Stimulated activated CD8-positive, alpha-beta memory T cell treated with anti-CD3 and anti-CD28 coated beads, Interleukin-4, amount 100 ng/mL, for 24 hours (primary cell): Measurements from ENCODE around the gene KNTC1.
"Not testable (repeated sequence)": the region's sequence is repeated elsewhere in the genome, so short reads cannot be mapped to it uniquely, and the experiment has no call there.

Source experiments
- DNase-seq: peaks from one replicate; pipeline ENCODE4 v3.0.0-alpha.2; 2020; ENCODE audit warnings: low read depth

KNTC1 gene, protein sequence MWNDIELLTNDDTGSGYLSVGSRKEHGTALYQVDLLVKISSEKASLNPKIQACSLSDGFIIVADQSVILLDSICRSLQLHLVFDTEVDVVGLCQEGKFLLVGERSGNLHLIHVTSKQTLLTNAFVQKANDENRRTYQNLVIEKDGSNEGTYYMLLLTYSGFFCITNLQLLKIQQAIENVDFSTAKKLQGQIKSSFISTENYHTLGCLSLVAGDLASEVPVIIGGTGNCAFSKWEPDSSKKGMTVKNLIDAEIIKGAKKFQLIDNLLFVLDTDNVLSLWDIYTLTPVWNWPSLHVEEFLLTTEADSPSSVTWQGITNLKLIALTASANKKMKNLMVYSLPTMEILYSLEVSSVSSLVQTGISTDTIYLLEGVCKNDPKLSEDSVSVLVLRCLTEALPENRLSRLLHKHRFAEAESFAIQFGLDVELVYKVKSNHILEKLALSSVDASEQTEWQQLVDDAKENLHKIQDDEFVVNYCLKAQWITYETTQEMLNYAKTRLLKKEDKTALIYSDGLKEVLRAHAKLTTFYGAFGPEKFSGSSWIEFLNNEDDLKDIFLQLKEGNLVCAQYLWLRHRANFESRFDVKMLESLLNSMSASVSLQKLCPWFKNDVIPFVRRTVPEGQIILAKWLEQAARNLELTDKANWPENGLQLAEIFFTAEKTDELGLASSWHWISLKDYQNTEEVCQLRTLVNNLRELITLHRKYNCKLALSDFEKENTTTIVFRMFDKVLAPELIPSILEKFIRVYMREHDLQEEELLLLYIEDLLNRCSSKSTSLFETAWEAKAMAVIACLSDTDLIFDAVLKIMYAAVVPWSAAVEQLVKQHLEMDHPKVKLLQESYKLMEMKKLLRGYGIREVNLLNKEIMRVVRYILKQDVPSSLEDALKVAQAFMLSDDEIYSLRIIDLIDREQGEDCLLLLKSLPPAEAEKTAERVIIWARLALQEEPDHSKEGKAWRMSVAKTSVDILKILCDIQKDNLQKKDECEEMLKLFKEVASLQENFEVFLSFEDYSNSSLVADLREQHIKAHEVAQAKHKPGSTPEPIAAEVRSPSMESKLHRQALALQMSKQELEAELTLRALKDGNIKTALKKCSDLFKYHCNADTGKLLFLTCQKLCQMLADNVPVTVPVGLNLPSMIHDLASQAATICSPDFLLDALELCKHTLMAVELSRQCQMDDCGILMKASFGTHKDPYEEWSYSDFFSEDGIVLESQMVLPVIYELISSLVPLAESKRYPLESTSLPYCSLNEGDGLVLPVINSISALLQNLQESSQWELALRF (N-terminal part only)

DNA sequence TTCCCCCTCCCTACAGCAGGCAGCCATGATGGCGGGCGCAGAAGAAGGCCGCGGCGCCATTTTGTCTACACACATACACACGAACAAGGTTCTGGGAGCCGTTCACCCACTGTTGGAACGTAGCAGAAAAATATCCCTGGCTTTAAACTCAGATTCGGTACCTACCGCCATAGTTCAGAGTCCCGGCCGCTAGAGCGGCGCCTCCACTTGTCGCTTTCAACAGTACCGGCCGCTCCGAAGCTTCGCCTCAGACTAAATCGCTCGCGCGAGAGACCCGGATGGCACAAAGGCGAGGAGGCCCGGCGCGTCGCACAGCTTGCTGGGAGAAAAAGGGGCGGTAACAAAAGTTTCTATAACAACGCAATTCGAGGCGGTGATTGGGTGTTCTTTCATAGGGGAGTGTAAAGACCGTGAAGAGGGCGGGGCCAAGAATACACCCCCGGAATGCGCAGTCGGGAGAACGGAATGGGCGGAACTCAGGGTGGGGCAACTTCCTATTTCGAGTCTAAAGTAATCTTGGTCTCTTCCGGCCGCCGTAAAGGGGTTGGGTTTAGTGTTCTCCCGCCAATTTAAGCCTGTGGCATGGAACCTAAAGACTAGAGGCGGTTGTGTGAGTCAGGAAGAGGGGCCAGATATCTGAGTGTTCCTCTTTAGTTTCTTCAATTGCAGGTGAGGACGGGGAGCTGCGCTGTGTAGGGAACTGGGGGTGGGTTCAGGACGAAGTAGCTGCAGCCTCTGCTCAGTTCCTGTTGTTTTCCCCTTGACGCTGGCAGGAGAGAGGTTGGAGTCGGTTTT, at the start of gene KNTC1, which contains the start of gene RSRC2:
KNTC1 (plus strand) TSS at position 567 of the 795 bp plus-strand sequence. CDS start 2,815 bp downstream, outside the sequence.
RSRC2 (minus strand) TSS at position 254 of the 795 bp plus-strand sequence; CDS start at position 171, 83 bp downstream.
- DNase-seq, result peak; percentile 95

DNA sequence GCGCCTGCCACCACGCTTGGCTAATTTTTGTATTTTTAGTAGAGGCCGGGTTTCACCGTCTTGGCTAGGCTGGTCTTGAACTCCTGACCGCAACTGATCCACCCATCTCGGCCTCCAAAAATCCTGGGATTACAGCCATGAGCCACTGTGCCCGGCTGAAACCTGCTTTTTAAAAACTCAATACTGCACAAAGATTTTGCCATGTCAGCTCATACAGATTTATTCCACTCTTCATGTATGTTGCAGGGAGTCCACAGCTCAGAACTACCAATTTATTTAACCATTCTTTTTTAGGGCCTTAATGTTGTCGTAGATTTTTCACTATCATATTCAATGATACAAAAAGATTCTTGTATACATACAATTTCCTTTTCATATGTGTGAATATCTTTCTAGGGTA, 46.3 kb upstream of the KNTC1 start:
- no peak for DNase-seq

DNA sequence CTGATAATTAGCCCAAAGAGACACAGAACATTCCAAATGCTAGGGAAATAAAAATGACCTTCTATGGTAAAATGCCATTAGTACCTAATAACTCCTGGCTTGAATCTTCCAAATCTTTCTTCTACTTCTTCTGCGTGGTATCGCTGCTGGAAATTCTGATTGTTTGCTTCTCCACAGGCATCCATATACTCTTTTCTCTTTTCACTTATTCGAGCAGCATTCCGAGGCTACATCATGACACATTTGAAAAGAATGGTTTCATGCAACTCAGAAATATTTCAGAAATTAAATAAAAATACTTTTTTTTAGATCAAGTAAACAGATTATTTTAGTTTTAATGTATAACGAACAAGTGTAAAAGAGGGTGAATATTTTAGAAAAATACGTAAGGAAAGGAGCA, 45.2 kb upstream of the KNTC1 start:
- no peak for DNase-seq

DNA sequence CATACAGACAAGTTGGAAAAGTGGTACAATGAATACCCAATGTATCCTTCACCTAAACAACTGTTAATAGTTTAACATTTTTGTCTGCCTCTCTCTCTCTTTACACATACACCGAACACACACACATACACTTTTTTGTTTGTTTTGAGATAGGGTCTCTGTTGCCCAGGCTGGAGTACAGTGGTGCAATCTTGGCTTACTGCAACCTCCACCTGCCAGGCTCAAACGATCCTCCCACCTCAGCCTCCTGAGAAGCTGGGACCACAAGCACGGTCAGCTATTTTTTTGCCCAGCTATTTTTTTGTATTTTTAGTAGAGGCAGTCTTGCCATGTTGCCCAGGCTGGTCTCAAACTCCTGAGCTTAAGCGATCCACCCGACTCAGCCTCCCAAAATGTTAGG, 43.1 kb upstream of the KNTC1 start:
- no peak for DNase-seq

DNA sequence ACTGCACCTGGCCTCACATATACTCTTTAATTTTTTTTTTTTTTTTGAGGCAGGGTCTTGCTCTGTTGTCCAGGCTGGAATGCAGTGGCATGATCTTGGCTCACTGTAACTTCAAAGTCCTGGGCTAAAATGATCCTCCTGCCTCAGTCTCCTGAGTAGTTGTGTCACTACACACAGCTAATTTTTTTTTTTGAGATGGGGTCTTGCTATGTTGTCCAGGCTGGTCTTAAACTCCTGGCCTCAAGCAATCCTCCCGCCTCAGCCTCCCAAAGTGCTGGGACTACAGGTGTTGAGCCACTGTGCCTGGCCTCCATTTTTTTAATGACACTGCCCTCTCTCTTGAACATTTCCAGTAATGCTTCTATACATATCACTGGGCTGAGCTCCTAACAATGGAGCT, 42.7 kb upstream of the KNTC1 start:
- not testable (repeated sequence) for DNase-seq

DNA sequence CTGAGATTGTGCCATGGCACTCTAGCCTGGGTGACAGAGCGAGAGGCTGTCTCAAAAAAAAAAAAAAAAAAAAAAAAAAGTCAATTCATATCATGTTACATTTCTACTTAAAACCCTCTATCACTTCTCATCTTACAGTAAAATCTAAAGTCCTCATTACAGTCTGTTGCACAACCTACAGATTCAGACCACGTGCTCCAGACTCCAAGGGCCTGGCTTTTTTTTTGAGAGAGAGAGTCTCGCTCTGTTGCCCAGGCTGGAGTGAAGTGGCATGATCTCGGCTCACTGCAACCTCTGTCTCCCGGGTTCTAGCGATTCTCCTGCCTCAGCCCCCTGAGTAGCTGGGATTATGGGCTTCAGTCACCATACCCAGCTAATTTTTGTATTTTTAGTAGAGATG, 40.7 kb upstream of the KNTC1 start:
- DNase-seq, result not testable (repeated sequence)

DNA sequence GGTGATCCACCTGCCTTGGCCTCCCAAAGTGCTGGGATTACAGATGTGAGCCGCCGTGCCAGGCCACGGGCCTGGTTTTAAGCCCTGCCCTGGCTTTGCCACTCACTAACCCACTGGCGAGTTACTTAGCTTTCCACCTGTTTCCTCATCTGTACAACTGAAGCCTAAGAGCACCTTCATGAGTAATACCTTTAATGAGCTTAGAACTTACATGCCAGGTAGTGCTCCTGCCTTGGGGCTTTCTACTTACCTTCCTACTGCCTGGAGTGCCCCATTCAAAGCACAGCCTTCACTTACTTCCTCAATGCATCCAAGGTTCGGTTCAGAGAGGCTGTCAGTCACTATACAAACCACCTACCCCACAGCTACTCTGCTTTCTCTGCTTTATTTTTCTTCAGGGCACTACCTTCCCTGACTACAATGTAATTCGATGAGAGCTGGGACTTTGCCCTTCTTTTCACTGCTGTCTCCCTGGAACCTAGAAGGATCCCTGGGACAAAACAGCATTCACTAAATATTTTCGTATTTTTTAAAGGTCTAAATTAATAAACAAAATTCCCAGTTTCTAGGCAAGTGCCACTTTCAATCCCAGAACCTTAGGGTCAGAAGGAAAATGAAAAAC, 40.1 kb upstream of the KNTC1 start:
- no peak for DNase-seq

DNA sequence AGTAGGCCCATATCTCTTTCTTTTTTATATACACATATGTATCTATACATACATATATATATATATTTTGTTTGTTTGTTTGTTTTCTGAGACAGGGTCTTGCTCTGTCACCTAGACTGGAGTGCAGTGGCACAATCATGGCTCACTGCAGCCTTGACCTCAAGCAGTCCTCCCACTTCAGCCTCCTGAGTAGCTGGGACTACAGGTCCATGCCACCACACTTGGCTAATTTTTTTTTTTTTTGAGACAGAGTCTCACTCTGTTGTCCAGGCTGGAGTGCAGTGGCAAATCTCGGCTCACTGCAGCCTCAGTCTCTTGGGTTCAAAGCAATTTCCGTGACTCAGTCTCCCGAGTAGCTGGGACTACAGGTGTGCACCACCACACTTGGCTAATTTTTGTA, 39.2 kb upstream of the KNTC1 start:
- DNase-seq, result not testable (repeated sequence)

DNA sequence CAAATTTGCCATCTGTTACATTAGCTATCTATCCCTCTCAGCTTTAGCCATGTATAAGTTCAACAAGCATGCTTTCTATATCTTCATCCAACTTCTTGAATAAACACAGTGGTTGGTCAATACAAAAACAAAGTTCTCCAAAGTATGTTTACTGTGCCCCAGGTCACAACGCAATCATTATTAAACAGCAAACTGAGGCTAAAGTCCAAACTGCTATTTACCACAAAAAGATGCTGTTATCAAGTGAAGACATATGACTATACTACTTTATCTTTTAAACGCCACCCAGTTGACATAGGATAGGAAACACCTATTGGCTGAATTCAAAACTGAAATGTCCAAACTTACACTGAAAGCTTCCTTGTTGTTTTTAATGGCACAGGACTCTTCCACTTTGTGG, 38.0 kb upstream of the KNTC1 start:
- DNase-seq, result no peak

DNA sequence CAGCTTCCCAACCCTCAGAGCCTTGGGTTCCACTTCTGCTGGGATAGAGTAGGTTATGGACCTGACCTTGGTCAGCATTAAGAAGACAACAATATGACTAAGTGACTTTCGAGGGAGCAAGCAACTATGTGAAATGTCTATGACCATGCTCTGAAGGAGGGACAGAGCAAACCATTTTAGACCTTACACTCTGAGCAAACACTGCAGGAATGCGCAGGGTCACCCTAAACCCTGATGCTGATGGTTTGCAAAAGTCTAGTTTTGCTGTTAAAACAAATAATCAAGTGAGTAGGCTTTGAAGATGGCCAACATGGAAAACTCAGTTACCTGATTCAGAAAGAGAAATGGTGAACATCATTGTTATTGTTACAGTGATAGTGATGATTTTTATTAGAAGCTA, 35.1 kb upstream of the KNTC1 start:
- DNase-seq, result no peak

DNA sequence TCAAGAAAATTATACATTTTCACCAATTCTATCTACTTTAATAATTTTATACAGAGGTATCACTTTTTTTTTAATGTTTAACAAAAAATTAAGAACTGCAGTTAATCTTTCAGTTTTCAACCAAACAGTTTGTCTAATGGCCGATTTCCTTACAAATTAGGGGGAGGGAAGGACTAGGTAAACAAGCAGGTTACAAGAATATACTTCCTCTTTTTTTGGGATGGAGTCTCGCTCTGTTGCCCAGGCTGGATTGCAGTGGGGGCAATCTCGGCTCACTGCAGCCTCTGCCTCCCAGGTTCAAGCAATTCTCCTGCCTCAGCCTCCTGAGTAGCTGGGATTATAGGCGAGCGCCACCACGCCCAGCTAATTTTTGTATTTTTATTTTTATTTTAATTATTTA, 33.8 kb upstream of the KNTC1 start:
- DNase-seq, result not testable (repeated sequence)

DNA sequence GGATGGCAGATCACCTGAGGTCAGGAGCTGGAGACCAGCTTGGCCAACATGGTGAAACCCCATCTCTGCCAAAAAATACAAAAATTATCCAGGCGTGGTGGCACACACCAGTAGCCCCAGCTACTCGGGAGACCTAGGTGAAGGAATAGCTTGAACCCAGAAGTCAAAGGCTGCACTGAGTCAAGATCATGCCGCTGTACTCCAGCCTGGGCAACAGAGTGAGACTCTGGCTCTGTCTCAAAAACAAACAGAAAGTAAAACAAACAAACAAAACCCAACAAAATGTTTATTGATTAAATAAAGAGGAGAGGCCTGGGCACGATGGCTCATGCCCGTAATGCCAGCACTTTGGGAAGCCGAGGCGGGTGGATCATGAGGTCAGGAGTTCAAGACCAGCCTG, 31.8 kb upstream of the KNTC1 start:
- DNase-seq, result no peak

DNA sequence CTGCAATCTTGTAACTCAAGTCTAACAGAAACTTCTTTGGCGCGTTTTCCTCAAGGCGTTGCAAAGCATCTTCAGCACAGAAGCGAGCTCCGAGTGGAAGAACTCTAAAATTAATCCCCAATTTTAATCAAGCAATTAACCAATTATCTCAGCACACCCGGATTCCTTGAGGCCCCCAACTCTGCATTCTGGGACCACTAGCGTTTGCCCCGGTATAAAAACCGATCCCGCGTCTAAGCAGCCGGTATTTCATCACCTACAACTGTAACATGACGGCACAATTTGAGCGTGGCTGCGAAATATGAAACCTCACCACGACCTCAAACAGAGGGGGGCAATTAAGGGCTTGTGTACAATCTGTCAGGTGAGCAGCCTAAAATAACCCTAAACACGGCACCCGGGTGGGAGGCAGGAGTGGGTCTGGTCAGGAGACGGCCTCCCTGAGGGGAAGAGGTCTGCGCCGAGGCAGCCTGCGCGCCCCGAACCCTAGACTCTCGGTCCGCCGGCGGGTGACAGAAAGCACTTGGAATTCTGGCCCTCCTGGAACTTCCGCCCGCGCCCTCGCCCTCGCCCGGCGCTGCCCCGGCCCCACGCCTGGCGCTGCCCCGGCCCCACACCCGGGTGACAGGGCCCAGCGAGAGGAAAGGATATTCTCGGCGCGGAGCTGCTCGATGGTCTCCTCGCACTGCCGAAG, 26.9 kb upstream of the KNTC1 start:
- DNase-seq, result peak; percentile 7

DNA sequence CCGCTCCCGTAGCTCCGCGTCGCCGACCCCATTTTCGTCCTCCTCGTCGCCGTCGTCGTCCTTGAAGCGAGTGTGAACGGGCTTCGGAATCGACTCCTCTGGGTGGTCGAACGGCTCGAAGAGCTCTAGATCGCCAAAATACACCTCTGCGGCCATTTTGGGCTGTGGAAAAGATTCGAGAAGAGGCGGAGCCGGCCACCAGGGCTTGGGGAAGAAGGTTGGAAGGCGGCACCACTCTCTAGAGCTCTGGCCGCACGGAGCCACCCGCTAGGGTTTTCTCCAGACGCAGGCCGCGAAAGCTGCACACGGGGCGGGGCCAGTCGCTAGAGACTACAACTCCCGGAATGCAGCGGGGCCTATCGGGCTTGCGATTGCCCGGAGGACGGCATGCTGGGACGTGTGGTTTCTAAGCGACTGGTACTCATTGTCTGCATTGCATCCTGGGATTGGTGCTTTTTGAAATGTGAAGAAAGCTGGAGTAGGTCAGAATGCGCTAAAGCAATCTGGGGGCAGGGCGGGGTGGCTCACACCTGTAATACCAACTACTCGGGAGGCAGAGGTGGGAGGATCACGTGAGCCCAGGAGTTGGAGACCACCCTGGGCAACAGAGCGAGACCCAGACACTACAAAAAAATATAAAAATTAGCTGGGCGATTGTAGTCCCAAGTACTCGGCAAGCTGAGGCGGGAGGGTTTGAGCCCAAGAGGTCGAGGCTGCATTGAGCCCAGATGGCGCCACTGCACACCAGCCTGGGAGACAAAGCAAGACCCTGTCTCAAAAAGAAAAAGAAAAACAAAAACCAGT, 26.2 kb upstream of the KNTC1 start, which contains the start of gene ZCCHC8:
ZCCHC8 (minus strand) TSS at position 248 of the 804 bp plus-strand sequence; CDS start at position 156, 92 bp downstream.
- peak; percentile 95 for DNase-seq

DNA sequence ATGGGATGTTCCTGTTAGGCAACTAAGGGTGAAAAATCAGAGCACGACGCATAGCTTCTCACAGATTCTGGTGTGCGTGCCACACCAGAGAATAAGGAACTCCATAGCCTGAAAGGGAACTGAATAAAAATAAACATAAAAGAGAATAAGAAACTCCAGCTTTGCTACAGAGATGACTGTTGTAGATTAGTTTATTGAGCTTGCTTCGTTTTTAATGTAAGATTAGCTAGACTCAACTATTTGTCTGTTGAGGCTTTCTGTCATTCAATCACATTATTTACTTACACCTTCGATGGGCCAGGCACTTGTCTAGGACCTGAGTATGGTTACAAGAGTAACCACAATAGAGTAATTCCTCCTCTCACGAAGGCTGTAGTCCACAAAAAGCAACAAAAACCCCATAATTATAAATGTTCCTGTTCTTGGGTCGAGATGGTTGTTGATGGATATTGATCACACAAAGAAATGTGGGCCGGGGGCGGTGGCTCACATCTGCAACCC, 25.5 kb upstream of the KNTC1 start:
- no peak for DNase-seq

DNA sequence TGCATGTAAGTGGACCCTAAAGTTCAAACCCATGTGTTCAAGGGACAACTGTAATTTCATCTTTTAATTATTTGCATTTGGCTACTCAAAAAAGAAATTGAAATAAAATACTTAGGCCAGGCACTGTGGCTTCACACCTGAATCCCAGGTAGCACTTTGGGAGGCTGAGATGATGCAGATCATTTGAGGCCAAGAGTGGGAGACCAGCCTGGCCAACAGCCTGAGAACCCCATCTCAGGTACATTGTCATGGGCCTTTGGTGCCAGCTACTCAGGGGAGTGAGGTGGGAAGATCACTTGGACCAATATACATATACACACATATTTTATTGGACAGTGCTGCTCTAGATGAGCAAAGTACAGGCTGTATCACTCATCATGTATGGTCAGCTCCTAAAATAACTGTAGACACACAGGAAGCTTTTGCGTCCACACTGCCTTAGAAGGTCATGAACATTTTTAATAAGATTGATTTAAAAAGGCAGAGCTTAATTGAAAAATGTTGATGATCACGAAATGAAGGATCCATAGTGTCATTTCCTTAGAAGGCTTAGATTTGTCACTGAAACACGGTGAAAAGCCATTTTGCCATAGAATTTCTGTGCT, 23.8 kb upstream of the KNTC1 start:
- no peak for DNase-seq

DNA sequence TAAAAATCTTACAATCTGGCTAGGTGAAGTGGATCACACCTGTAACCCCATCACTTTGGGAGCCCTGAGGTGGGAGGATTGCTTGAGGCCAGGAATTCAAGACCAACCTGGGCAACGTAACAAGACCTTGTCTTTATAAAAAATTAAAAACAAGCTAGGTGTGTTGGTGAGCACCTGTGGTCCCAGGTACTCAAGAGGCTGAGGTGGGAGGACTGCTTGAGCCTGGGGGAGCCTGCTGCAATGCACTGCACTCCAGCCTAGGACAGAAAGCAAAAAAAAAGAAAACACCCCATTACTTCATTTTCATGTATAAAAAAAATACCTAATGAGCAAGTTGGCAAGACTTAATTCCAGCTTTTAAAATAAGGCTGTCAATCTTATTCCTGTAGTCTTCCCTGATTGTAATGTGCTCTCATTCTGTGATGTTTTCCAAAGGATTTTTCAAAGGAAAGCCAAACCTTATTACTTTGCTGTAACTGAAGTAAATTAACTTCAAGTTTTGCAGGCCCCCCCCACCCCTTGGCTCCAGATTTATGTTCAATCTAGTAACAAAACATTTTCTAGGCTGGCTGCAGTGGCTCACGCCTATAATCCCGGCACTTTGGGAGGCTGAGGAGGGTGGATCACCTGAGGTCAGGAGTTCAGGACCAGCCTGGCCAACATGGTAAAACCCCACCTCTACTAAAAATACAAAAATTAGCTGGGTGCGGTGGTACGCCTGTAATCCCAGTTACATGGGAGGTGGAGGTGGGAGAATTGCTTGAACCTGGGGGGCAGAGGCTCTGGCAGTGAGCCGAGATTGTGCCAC, 23.1 kb upstream of the KNTC1 start:
- DNase-seq, result no peak
